Measurements from ENCODE around the gene ARHGEF28.

Gene ARHGEF28

GRCh38 chr5:73633060-73633459, 7.1 kb downstream of the ARHGEF28 start:
- POLR2A ChIA-PET, result no interaction called here
- TF ChIP-seq CTCF (IDR thresholded peaks at IDR 0.05; ENCODE audit: insufficient read depth, low read length, missing control alignments), result no peak
- DNase-seq (ENCODE audit: low read depth, low spot score), result no peak
- CTCF ChIA-PET, result interaction anchor here (0.6 to 1.3 kb wide), 3 partner anchors 41 to 151 kb away, joined by 3 to 4 read pairs (median 3); no protein-coding TSS in a partner anchor
- H3K4me3 ChIP-seq (ENCODE audit: low read depth, low read length), result no peak overlapping the region

GRCh38 chr5:73636408-73636807, 10.4 kb downstream of the ARHGEF28 start:
- no peak for TF ChIP-seq CTCF (IDR thresholded peaks at IDR 0.05; ENCODE audit: insufficient read depth, low read length, missing control alignments)
- CTCF ChIA-PET, result interaction anchor here (1.8 kb wide), 1 partner anchor 10 kb away, joined by 6 read pairs; the partner anchor contains the start of gene ARHGEF28
- POLR2A ChIA-PET, result no interaction called here
- DNase-seq (ENCODE audit: low read depth, low spot score), result no peak
- H3K4me3 ChIP-seq (ENCODE audit: low read depth, low read length), result no peak overlapping the region

GRCh38 chr5:73637565-73637964, 11.6 kb downstream of the ARHGEF28 start:
- no peak overlapping the region for H3K4me3 ChIP-seq (ENCODE audit: low read depth, low read length)
- no peak for DNase-seq (ENCODE audit: low read depth, low spot score)
- no peak for TF ChIP-seq CTCF (IDR thresholded peaks at IDR 0.05; ENCODE audit: insufficient read depth, low read length, missing control alignments)
- CTCF ChIA-PET, result interaction anchor here (1.1 to 2.2 kb wide), 3 partner anchors 12 to 147 kb away, joined by 3 to 7 read pairs (median 5); no protein-coding TSS in a partner anchor
- POLR2A ChIA-PET, result interaction anchor here (0.6 kb wide), 1 partner anchor 35 kb away, joined by 3 read pairs; no protein-coding TSS in a partner anchor

- POLR2A ChIA-PET, result no interaction called here
- CTCF ChIA-PET, result interaction anchor here (1.0 to 2.2 kb wide), 6 partner anchors 13 to 157 kb away, joined by 3 to 7 read pairs (median 4); no protein-coding TSS in a partner anchor
- no peak overlapping the region for H3K4me3 ChIP-seq (ENCODE audit: low read depth, low read length)
- peak; percentile 29 for DNase-seq (ENCODE audit: low read depth, low spot score)
- TF ChIP-seq CTCF (IDR thresholded peaks at IDR 0.05; ENCODE audit: insufficient read depth, low read length, missing control alignments), result no peak
Observed at GRCh38 chr5:73638344-73639095, 12.5 kb downstream of the ARHGEF28 start.

GRCh38 chr5:73640861-73641320, 14.9 kb downstream of the ARHGEF28 start:
- DNase-seq (ENCODE audit: low read depth, low spot score), result no peak
- POLR2A ChIA-PET, result interaction anchor here (0.9 kb wide), 1 partner anchor 15 kb away, joined by 3 read pairs; no protein-coding TSS in a partner anchor
- CTCF ChIA-PET, result interaction anchor here (0.8 to 1.7 kb wide), 4 partner anchors 10 to 133 kb away, joined by 3 to 6 read pairs (median 3); no protein-coding TSS in a partner anchor
- no peak overlapping the region for H3K4me3 ChIP-seq (ENCODE audit: low read depth, low read length)
- TF ChIP-seq CTCF (IDR thresholded peaks at IDR 0.05; ENCODE audit: insufficient read depth, low read length, missing control alignments), result no peak

- H3K4me3 ChIP-seq (ENCODE audit: low read depth, low read length), result no peak overlapping the region
- ChIA-PET CTCF (interaction anchor here (1.1 to 1.2 kb wide), 2 partner anchors 11 to 51 kb away, joined by 3 read pairs; no protein-coding TSS in a partner anchor), POLR2A (no interaction called here)
- no peak for DNase-seq (ENCODE audit: low read depth, low spot score)
- TF ChIP-seq CTCF (IDR thresholded peaks at IDR 0.05; ENCODE audit: insufficient read depth, low read length, missing control alignments), result no peak
Observed at GRCh38 chr5:73641811-73642210, 15.8 kb downstream of the ARHGEF28 start.

Data from AG04449 (cell line).